HG03469 (cell line): ENCODE results near the gene IGFBP7.
"Not testable (repeated sequence)": the region's sequence is repeated elsewhere in the genome, so short reads cannot be mapped to it uniquely, and the experiment has no call there.

Experiments used
- ATAC-seq: cut with Tn5 transposase; IDR thresholded peaks from one replicate; pipeline ENCODE4 v1.9.1; 2021; ENCODE audit warnings: mild to moderate bottlenecking, moderate library complexity, moderate number of reproducible peaks; ENCODE audit not compliant: unreplicated experiment

Gene IGFBP7

DNA sequence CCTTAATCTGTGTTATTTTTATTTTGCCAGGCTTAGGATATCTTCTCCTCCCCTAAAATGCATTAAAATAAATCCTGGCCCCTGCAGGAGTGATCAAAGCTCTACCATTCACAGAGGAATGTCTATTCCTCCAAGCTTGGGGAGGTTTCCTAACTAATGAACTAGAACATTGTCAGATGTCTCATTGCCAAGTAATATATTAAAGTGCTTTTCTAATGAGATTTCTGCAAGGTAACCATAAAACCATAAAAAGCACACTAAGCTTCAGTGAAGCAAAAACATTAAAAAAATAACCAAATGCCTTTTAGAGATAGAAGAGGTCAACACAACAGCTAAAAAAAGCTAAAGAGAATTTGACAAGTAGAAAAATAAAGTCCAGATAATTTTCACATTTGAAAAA lies 34.8 kb downstream of the IGFBP7 start:
- no peak for ATAC-seq

DNA sequence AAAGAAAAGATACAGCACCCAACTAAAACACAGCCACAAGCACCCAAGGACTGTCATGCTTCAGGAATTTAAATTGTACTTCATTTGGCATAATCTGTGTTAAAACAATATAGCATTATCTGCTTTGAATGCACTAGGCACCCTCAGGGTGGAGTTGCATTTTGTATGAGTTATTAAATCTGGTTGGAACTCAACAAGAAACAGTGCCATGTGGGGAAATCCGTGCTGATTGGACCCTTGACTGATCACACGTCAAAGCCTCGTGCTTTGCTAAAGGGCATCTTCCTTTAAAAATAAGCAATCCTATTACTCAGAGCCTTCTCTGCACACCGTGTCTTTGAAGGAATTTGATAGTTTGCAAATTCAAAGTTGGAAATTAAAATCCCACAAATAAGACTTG lies 35.4 kb downstream of the IGFBP7 start:
- no peak for ATAC-seq

DNA sequence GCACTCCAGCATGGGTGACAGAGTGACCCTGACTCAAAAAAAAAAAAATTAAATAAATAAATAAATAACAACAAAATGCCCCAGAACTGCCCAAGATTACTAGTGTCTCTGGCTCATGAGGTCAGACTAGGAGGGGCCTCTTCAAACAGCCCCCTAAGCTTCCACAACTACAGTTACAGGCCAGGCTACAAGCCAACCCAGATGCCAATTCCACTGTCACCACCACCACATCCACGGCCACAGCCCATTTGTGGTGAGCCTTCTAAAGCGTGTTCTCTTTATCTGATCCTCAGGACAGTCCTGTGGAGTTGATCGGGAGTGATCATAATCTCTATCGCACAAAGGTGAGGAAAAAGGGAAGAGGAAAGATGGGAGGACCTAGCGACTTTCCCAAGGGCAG lies 36.6 kb downstream of the IGFBP7 start:
- ATAC-seq, result no peak

DNA sequence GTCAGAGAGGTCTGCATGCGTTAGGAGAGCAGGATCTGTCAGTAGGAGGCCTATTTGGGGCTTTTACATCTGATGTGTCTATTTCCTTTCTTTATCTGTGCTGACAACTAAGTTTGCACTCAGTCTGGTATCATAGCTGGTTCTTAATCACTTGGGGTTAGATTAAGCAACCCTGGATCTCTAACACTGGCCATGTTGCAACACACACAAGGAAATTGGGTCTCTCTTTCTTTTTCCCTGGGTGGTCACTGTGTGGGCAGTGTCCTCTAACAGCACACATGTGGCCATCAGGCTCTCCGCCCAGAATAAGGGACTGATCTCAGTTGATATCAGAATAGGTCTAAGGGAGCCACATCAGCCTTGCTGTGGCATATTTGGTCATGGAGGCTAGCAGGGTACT lies 38.9 kb downstream of the IGFBP7 start:
- no peak for ATAC-seq

DNA sequence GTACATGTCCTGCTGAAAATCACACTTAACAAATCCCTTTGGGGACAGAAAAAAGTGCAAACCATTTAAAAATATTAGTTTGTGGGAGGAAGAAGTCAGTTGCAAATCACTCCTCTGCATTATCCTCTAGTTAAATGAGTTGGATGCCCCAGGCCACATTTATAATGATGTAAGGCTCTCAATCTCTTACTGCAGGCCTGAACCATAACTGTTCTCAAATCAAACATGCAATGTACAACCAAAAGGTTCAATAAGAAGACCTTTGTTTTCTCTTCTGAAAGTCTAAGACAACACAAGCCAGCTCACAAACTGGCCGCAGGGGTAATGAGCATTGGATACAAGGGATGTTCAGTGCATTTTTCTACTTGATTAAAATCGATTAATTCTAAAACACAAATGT lies 39.7 kb downstream of the IGFBP7 start:
- ATAC-seq, result no peak

GRCh38 chr4:57068237-57068981 lies 41.8 kb downstream of the IGFBP7 start:
- ATAC-seq, result no peak

DNA sequence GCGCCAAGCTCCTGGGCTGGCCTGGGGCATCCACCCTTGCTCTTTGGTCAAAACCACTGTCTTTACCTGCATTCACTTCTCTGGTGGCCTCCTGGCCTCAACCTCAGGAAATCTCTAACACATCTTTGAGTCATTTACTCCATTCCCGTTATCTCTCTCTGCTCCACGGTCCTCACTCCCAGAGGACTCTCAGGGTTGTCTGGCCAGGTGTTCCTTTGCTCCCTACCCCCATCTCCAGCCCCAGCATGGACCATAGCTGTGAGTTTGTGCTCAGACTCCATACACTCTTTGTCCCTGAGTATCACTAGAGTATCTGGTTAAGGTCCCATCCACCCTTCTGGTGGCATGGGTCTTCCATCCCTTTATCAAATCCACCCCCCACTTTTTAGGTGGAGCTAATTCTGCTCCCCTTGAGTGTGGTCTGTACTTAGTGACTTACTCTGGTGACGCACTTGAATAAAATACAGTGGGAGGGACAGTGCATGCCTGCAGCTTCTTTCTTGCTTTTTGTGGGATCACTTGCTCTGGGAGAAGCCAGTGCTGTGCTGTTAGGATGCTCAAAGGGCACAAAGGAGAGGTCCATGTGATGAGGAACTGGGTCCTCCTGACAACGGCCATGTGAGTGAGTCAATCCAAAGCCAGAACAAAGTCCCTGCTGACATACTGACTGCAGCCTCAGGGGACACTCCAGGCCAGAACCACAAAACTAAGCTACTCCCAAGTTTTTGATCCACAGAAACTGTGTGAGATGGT lies 44.3 kb downstream of the IGFBP7 start:
- ATAC-seq, result no peak

DNA sequence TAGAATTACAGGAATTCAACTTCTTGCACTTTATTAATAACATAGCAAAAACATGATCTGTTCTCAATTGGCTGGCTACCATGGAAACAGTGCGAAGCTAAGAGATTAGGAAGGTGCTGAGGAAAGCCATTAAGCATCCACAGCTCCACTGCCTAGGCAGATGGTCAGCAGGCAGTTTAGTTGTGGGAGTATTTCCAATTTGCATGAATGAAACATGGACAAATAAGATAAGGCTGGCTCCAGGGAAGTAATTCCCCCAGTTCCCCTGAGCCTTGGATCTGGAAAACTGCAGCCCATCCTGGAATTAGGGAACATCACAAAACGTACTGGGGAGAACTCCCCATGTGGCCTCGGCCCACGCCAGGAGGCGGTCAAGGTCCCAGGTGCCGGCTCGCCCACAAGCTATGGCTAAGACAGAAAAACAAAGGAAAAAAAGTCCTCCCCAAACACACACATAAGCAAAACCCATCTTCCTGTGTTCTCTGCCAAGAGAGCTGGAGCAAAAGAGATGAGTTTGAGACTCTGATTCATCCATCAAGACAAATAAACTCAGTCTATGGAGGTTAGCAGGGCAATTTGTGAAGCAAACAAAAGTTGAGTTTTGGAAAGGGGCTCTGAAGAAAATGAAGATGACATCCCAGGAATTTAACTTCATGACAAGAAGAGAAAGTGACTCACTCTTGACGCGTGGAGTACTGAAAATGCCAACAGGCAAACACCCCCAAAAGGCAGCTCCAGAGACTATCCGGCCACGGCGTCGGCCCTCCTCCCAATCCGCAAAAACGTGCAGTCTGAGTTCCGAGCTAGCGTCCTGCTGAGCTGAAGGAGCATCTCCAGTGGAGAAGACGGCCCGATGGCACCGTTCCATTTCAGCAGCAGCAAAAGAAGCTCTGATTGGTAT lies 45.1 kb downstream of the IGFBP7 start:
- no peak for ATAC-seq

- no peak for ATAC-seq
Observed at GRCh38 chr4:57064120-57064519, 46.1 kb downstream of the IGFBP7 start.

DNA sequence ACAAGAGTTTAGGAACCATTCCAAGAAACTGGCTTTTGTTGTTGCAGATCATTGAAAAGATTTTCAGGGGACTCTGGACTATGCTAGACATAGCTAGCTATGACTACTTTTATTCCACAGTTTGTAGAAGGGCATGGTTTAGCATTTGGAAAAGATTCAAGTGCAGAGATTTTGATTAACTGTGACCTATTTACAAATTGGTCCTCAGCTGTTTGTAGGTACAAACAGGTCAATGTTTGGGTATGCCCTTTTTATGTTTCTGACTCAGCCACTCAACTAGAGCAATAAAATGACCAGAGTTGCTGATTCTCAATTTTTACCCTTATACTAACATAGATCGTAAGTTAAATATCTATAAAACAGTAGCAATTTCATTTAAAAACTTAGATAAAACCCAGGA lies 46.7 kb downstream of the IGFBP7 start:
- no peak for ATAC-seq

DNA sequence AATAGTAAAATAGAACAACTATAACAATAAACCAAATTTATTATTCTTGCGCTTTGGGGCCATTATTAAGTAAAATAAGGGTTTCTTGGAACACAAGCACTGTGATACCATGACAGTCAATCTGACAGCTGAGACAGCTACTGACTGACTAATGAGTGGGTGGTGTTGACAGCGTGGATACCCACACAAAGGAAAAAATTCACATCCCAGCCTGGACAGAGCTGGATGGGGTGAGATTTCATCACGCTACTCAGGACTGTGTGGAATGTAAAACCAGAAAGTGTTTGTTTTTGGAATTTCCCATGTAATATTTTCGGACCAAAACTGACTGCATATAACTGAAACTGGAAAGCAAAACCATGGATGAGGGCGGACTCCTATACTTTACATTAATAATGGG lies 48.8 kb downstream of the IGFBP7 start:
- no peak for ATAC-seq

DNA sequence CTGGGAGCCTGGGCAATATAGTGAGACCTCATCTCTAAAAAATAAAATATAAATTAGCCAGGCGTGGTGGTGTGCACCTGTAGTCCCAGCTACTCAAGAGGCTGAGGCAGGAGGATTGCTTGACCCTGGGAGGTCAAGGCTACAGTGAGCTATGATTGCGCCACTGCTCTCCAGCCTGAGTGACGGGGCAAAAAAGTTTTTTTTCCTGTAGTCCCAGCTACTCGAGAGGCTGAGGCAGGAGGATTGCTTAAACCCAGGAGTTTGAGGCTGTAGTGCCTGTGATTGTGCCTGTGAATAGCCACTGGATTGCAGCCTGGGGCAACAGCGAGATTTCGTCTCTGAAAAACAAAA lies 49.5 kb downstream of the IGFBP7 start:
- not testable (repeated sequence) for ATAC-seq

DNA sequence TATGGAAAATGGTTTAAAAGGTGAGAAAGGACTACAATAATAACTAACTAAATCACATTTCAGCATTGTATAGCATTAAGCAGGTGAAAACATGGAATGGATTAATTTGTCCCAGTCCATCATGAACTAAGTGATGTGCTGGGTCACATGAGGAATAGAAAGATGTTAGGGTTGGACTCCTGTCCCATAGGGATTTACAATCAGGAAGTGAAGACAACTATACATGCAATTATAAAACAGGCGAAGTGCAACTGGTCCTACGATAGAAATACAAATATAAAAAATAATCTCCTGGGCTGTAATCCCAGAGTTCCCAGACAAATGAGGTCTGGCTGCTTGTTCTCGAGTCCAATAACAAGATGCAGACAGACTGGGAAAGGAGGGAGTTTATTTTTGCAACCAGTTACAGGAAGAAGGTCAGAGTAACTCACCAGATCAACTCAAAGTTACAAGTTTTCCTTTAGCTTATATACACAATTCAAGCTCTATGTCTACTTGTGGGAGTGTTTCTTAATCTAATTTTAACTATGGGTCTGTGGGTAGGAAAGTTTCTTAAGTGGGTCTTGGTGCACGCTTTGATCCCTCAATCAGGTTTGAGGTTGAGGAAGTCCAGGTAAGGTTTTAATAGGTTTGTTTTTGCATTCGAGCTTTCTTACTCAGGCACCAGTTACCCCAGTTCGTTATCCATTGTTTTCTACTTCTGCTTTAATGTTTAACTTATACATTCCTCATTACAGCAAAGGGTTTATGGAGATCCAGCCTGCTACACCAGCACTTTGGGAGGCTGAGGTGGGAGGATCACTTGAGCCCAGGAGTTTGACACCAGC lies 50.1 kb downstream of the IGFBP7 start:
- ATAC-seq, result no peak

GRCh38 chr4:57055886-57056285 lies 54.3 kb downstream of the IGFBP7 start:
- ATAC-seq, result no peak

DNA sequence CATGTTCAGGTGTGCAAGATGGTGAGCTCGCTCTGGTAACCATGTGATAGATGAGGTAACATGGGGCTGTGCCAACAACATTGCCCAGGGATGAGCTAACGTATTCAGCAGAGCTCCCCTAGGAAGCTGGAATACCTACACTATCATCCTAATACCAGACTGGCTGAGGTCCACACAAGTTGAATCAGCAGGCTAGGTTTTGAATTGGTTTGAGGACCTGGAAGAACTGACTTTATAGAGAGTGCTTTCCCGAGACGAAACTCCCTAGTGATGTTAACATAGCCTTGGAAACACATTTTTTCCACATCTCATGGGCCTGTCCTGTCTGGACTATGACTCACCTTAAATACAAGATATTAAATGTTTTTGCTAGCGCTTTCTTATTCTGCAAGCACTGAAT lies 56.7 kb downstream of the IGFBP7 start:
- no peak for ATAC-seq

DNA sequence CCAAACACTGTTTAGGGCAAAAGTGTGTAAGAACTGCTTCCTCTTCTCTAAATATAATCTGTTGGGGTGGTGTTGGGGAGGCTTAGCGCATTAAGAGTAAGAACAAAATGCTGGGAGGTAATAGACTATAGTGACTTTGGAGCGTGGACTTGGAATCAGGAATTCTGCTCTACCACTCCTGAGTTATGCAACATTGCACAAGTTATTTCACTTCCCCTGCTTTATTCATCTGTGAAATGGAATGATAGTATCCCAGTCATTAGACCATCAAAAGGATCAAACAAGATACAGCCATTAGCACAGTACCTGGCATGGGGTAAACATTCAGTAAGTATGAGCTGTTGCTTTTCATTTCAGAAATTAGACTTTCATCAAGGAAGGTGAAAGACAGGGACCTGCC lies 58.7 kb downstream of the IGFBP7 start:
- ATAC-seq, result no peak

DNA sequence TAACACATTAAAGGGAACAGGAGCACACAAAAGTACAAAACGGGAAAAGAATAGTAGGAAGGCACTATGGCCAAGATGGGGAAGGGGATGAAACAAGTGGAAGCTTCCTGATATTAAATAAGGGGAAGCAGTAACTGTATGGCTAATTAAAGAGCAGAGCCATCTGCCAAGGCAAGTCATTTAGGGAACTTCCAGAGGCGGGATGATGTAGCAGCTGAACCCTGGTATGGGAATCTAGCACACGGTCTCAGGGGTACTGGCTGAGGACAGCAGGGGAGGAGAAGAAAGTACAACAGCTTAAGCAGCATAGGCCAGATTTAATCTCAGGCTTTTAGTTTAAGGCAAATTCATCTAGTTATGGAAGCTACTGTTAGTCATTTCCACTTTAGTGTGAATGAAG lies 59.1 kb downstream of the IGFBP7 start:
- ATAC-seq, result no peak

DNA sequence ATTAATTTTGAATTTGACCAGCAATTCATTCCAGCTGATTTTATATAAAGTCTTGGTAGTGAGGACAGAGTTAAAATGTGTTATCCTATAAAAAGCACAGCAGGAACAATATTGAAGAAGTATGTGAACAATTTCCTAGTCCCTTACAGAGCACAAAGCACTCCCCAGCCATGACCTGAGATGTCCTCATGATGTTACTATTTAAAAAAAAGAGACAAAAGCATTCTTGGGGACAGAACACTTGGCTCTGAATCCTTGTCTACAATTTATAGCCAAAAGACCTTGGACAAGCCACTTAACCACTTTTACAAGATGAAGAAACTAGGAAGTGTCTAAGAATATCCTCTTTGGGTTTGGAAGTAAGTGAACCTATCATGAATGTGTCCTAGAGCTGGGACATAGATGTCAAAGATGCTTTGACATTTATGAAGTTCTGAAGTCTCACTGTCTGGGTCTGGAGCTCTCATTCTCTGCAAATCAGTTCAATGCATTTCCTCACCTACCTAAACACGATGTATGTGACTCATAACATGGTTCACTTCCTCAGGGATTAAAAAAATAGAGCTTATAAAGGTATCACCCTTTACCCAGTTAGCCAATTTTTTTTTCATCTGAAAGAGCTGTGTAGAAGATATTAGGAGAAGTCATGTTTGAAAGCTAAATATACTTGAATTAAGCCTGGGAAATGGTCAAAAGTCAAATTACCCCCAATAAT lies 61.4 kb downstream of the IGFBP7 start:
- ATAC-seq, result no peak

DNA sequence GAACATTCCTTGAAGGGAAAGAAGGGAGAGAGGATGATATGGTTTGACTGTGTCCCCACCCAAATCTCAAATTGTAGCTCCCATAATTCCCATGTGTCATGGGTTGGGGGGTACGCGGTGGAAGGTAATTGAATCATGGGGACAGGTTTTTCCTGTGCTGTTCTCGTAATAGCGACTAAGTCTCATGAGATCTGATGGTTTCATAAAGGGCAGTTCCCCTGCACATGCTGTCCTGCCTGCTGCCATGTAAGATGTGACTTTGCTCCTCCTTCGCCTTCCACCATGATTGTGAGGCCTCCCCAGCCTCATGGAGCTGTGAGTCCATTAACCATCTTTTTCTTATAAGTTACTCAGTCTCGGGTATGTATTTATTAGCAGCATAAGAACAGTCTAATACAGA lies 63.1 kb downstream of the IGFBP7 start:
- ATAC-seq, result not testable (repeated sequence)

- no peak for ATAC-seq
Observed at GRCh38 chr4:57044996-57045395, 65.2 kb downstream of the IGFBP7 start.
